GM12878 (cell line): Measurements from ENCODE around the gene ACAD11. TPM values are rescaled to one million over a fixed set of nuclear protein-coding genes. Genes with fewer than 3 reads are reported as not detected.

ENCODE experiments used
- ATAC-seq: fragments of 200-7000 bp; cut with Tn5 transposase; 3 replicates; pipeline ENCODE4 v1.9.1; 2020; ENCODE audit warnings: mild to moderate bottlenecking, moderate library complexity
- BruUV-seq: library from RNA; stranded (reverse); fragments of 400-500 nt; replicated peaks from 2 replicates; lab custom pipeline; 2021; lab: Mats Ljungman, UMichigan
- CTCF ChIA-PET: fragments of 300-600 bp; sonication (Branson Sonifier 250); formaldehyde crosslinking; extraction: SDS; loops from one replicate; lab custom pipeline; 2021; ENCODE audit warnings: inconsistent platforms; lab: Yijun Ruan, JAX
- POLR2A ChIA-PET: fragments of 350-600 bp; formaldehyde crosslinking; extraction: SDS; loops from one replicate; lab custom pipeline; 2021; ENCODE audit warnings: inconsistent platforms; lab: Charles Lee
- RAD21 ChIA-PET: fragments of 300-600 bp; sonication (Branson Sonifier 250); formaldehyde crosslinking; loops from one replicate; lab custom pipeline; 2023; ENCODE audit warnings: antibody characterized with exemption; ENCODE audit not compliant: unreplicated experiment; lab: Charles Lee
- SMC1A ChIA-PET: fragments of 300-600 bp; sonication (Branson Sonifier 250); formaldehyde crosslinking; loops from one replicate; lab custom pipeline; 2023; ENCODE audit not compliant: unreplicated experiment, uncharacterized antibody; lab: Charles Lee
- DNase-seq: peaks from one replicate; pipeline ENCODE4 v3.0.0-alpha.2; 2011; ENCODE audit warnings: low read depth, low spot score
- FAIRE-seq: peaks from 3 replicates; lab custom pipeline; 2011; peaks lifted over from hg19 to GRCh38; lab: Jason Lieb, UNC
- H2AFZ ChIP-seq: 2 replicates; pipeline ENCODE4 v1.6.0; 2011; ENCODE audit warnings: low read depth, low read length, control low read depth; ENCODE audit not compliant: control insufficient read depth
- H3K27ac ChIP-seq: 2 replicates; pipeline ENCODE4 v1.5.1; 2011; ENCODE audit warnings: control low read depth; ENCODE audit not compliant: control insufficient read depth, insufficient read depth
- H3K27me3 ChIP-seq, 2 experiments: replicated peaks in 1 of 2; 2 replicates each; pipeline versions ENCODE4 v1.6.0 to v1.6.1; 2011; ENCODE audit warnings: low read length in 1 of 2; ENCODE audit not compliant: control insufficient read depth in 2 of 2, insufficient read depth in 2 of 2
- H3K36me3 ChIP-seq, 2 experiments: 2 replicates each; pipeline ENCODE4 v1.5.1; 2011; ENCODE audit warnings: low read length in 1 of 2; ENCODE audit not compliant: control insufficient read depth in 2 of 2, insufficient read depth in 2 of 2
- H3K4me1 ChIP-seq: 2 replicates; pipeline ENCODE4 v1.6.1; 2011; ENCODE audit warnings: mild to moderate bottlenecking, low read length, moderate library complexity, mixed read lengths; ENCODE audit not compliant: control insufficient read depth, insufficient read depth
- H3K4me2 ChIP-seq: 2 replicates; pipeline ENCODE4 v1.6.0; 2011; ENCODE audit warnings: control low read depth; ENCODE audit not compliant: control insufficient read depth, insufficient read depth
- H3K4me3 ChIP-seq: fragments of 200-600 bp; sonication (generic); 2 replicates; pipeline ENCODE4 v1.5.1; 2016
- H3K79me2 ChIP-seq: 2 replicates; pipeline ENCODE4 v1.6.0; 2011; ENCODE audit warnings: low read length; ENCODE audit not compliant: control insufficient read depth, insufficient read depth
- H3K9ac ChIP-seq: 2 replicates; pipeline ENCODE4 v1.8.0; 2011; ENCODE audit warnings: low read length, control low read depth, mixed read lengths; ENCODE audit not compliant: control insufficient read depth, insufficient read depth
- H3K9me3 ChIP-seq: replicated peaks from 3 replicates; pipeline ENCODE4 v1.5.1; 2011; ENCODE audit warnings: mild to moderate bottlenecking, low read length; ENCODE audit not compliant: control insufficient read depth, insufficient read depth
- H4K20me1 ChIP-seq: 2 replicates; pipeline ENCODE4 v1.6.0; 2011; ENCODE audit not compliant: control insufficient read depth, insufficient read depth
- BRCA1 ChIP-seq: IDR thresholded peaks from 2 replicates; pipeline ENCODE4 v1.6.1; 2011; ENCODE audit warnings: low read depth, low read length, improper control_type of control experiment
- CEBPB ChIP-seq, 2 experiments: fragments of 150-350 bp in 1 of 2; IDR thresholded peaks; 2 replicates each; pipeline ENCODE4 v1.6.1; 2012 to 2014; ENCODE audit warnings: low read depth in 2 of 2, low read length in 2 of 2, borderline replicate concordance in 1 of 2, inconsistent platforms in 1 of 2
- CHD4 ChIP-seq: fragments of 200-600 bp; sonication (generic); IDR thresholded peaks from 2 replicates; pipeline ENCODE4 v1.6.1; 2016; ENCODE audit warnings: mild to moderate bottlenecking
- EGR1 ChIP-seq, 2 experiments: IDR thresholded peaks; 1 replicate in 1 of 2; 2 replicates in 1 of 2; pipeline ENCODE4 v1.6.1; 2011 to 2012; ENCODE audit warnings: low read depth in 2 of 2, low read length in 2 of 2, borderline replicate concordance in 1 of 2, mild to moderate bottlenecking in 1 of 2, moderate library complexity in 1 of 2
- ETV6 ChIP-seq, 2 experiments: fragments of 450-650 bp in 1 of 2; IDR thresholded peaks in 1 of 2; conservative IDR thresholded peaks in 1 of 2; 2 replicates each; pipeline ENCODE4 v1.6.1; 2014; ENCODE audit warnings: antibody characterized with exemption in 1 of 2, borderline replicate concordance in 1 of 2, low read depth in 1 of 2, mild to moderate bottlenecking in 1 of 2, moderate library complexity in 1 of 2
- GATAD2B ChIP-seq: fragments of 450-650 bp; conservative IDR thresholded peaks from 2 replicates; pipeline ENCODE4 v1.6.1; 2017; ENCODE audit warnings: low read depth, mild to moderate bottlenecking, moderate library complexity
- IRF4 ChIP-seq: IDR thresholded peaks from 2 replicates; pipeline ENCODE4 v1.6.1; 2011; ENCODE audit warnings: low read depth, low read length
- KDM1A ChIP-seq: fragments of 200-600 bp; sonication (generic); IDR thresholded peaks from 2 replicates; pipeline ENCODE4 v1.6.1; 2016; ENCODE audit warnings: borderline replicate concordance
- LARP7 ChIP-seq: fragments of 450-650 bp; IDR thresholded peaks from 2 replicates; pipeline ENCODE4 v1.6.1; 2017; ENCODE audit warnings: mild to moderate bottlenecking
- NBN ChIP-seq: fragments of 450-650 bp; IDR thresholded peaks from 2 replicates; pipeline ENCODE4 v1.6.1; 2016
- NR2F1 ChIP-seq: fragments of 450-650 bp; conservative IDR thresholded peaks from 2 replicates; pipeline ENCODE4 v1.6.1; 2017; ENCODE audit warnings: mild to moderate bottlenecking
- SREBF1 ChIP-seq: IDR thresholded peaks from 2 replicates; pipeline ENCODE4 v1.6.1; 2012; ENCODE audit warnings: mild to moderate bottlenecking, low read length
- YY1 ChIP-seq: IDR thresholded peaks from 2 replicates; pipeline ENCODE4 v1.6.1; 2011; ENCODE audit warnings: low read depth, mild to moderate bottlenecking, low read length
- ZBED1 ChIP-seq: IDR thresholded peaks from 2 replicates; pipeline ENCODE4 v1.6.1; 2016; ENCODE audit warnings: borderline replicate concordance
- ZZZ3 ChIP-seq: IDR thresholded peaks from 2 replicates; pipeline ENCODE4 v1.6.1; 2011; ENCODE audit warnings: low read depth; ENCODE audit not compliant: control insufficient read depth, insufficient read length
- WGBS: methylation state at CpG from one replicate; pipeline ENCODE4 v1.1.6; 2016; ENCODE audit warnings: low lambda C conversion rate; ENCODE audit not compliant: insufficient replicate concordance, insufficient coverage; ENCODE audit errors: missing lambda C conversion rate; 5-methylcytosine and 5-hydroxymethylcytosine counted together
- in situ Hi-C: fragments of 300-500 bp; cut with MboI; formaldehyde crosslinking; loops from 9 replicates; pipeline ENCODE4 v1.14.3; 2018; ENCODE audit warnings: mixed read lengths
- intact Hi-C: fragments of 100-400 bp; cut with micrococcal nuclease; formaldehyde crosslinking; loops from one replicate; pipeline ENCODE4 v1.14.2; 2022; ENCODE audit not compliant: unreplicated experiment
- polyA plus RNA-seq, 11 experiments: library from polyadenylated mRNA; depleted of rRNA in 4 of 11; unstranded in 6 of 11; stranded (reverse) in 5 of 11; fragments of >200 nt; fragmentation: Nextera tagmentation in 4 of 11; fragmentation: Illumina TruSeq in 1 of 11; extraction: Ambion mirVana in 4 of 11; extraction: Trizol in 1 of 11; gene quantifications; 1 replicate in 1 of 11; 2 replicates in 10 of 11; pipeline versions ENCODE4 v1.2.1 to v1.2.3, GENCODE V29; 2011 to 2016; ENCODE audit warnings: inconsistent platforms in 2 of 11, missing spikeins in 2 of 11, low read depth in 1 of 11
- total RNA-seq, 4 experiments: library from RNA; depleted of rRNA in 3 of 4; stranded (reverse); fragments of >200 nt in 3 of 4; fragmentation: Illumina TruSeq in 1 of 4; extraction: Trizol in 1 of 4; gene quantifications; 2 replicates each; pipeline versions ENCODE4 v1.2.1 to v1.2.3, GENCODE V29; 2013 to 2021
- TF ChIP-seq, protein P1 (sequence below): fragments of 450-650 bp; IDR thresholded peaks from 2 replicates; pipeline ENCODE4 v1.6.1; 2016; ENCODE audit warnings: mild to moderate bottlenecking
- TF ChIP-seq, protein P2 (sequence below): IDR thresholded peaks from 2 replicates; pipeline ENCODE4 v1.6.1; 2011; ENCODE audit warnings: low read depth, low read length, improper control_type of control experiment, borderline replicate concordance

Gene ACAD11
- total and polyA plus RNA-seq, 10 of the 15 experiments (the other 5 are each of a cell fraction or from before 2014, with no cell fraction given), result 2.4 to 15.9 (median 10.4) TPM

DNA sequence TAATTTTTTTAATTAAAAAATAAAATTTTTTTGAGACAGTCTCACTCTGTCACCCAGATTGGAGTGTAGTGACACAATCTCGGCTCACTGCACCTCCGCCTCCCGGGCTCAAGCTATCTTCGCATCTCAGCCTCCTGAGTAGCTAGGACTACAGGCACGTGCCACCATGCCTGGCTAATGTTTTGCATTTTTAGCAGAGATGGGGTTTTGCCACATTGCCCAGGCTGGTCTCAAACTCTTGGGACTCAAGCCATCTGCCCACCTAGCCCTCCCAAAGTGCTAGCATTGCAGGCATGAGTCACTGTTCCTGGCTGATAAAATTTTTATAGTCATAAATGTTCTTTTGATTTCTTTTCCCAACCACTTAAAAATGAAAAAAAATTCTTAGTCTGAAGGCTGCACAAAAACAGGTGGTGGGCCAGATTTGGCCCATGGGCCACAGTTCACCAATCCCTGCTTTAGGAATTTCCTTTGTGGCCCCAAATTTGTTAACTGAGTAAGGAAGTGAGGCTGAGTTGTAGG, 9.7 kb upstream of the ACAD11 start:
- Histone ChIP-seq H3K9ac (no peak overlapping the region), H3K9me3 (no peaks in the 10 kb centered on the region), H3K79me2 (peaks cover 3% of the 10 kb centered on the region), H3K27ac (no peak overlapping the region), H3K36me3 (peaks cover 0 to 20% of the 10 kb centered on the region in 2 experiments; a peak in 2 of 4 replicates), H3K4me3 (no peak overlapping the region), H3K4me2 (no peak overlapping the region), H2AFZ (no peak overlapping the region), H3K27me3 (no peaks in the 10 kb centered on the region), H3K4me1 (no peaks in the 10 kb centered on the region), H4K20me1 (no peaks in the 10 kb centered on the region)
- ATAC-seq, result no peak
- 86% methylated on average over 5 of the region's 5 CpGs for WGBS
- RAD21 ChIA-PET, result no interaction called here
- in situ Hi-C loops, result no loop called here
- POLR2A ChIA-PET, result no interaction called here
- FAIRE-seq, result no peak
- TF ChIP-seq YY1 (no peak), LARP7 (no peak), GATAD2B (no peak), CHD4 (no peak), NR2F1 (no peak)
- intact Hi-C loops, result no loop called here
- no peak for DNase-seq
- CTCF ChIA-PET, result interaction anchor here (1.2 to 4.6 kb wide), 2 partner anchors 11 to 126 kb away, joined by 3 to 22 read pairs; partner anchors contain the start of genes ACAD11 and UBA5
- BruUV-seq, result no TSS peak
- SMC1A ChIA-PET, result interaction anchor here (1.4 kb wide), 1 partner anchor 10 kb away, joined by 3 read pairs; the partner anchor contains the start of genes ACAD11 and UBA5

DNA sequence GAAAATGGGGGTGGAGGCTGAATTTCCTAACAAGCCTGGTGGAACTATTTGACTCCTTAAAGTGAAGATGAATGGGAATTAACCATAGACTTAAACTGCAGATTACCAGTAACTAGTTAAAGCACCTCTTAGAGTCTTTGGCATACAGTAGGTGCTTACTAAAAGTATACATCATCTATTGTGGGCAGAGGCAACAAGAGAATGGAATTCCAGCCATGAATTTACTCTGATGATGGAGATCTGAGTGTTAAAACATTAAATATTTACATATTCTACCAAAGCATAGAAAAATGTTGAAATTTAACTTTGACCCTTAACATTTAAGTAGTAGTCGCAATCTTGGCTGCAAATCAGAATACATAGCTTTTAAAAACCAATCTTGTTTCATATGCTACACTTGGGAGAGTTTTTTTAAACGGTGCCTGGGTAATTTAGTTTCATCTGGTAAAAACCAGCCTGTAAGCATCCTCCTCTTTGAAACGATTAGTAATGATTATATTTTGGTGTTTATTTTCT, 5.7 kb upstream of the ACAD11 start:
- in situ Hi-C loops, result no loop called here
- 99% methylated on average over 3 of the region's 3 CpGs for WGBS
- TF ChIP-seq IRF4 (no peak), ZBED1 (no peak), BRCA1 (no peak), ZZZ3 (no peak), NBN (no peak), EGR1 (IDR thresholded peaks at IDR 0.05; ENCODE audit: borderline replicate concordance in 1 of 2, low read depth in 2 of 2, low read length in 2 of 2) (no peak), KDM1A (no peak), CEBPB (IDR thresholded peaks at IDR 0.05; ENCODE audit: borderline replicate concordance in 1 of 2, low read depth in 2 of 2, low read length in 2 of 2) (no peak), ETV6 (conservative IDR thresholded peaks at IDR 0.05 in 1 of 2, IDR thresholded peaks at IDR 0.05 in 1 of 2; ENCODE audit: borderline replicate concordance in 1 of 2, low read depth in 1 of 2) (no peak), SREBF1 (no peak)
- TF ChIP-seq, protein P1, sequence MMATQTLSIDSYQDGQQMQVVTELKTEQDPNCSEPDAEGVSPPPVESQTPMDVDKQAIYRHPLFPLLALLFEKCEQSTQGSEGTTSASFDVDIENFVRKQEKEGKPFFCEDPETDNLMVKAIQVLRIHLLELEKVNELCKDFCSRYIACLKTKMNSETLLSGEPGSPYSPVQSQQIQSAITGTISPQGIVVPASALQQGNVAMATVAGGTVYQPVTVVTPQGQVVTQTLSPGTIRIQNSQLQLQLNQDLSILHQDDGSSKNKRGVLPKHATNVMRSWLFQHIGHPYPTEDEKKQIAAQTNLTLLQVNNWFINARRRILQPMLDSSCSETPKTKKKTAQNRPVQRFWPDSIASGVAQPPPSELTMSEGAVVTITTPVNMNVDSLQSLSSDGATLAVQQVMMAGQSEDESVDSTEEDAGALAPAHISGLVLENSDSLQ, result no peak
- TF ChIP-seq, protein P2, sequence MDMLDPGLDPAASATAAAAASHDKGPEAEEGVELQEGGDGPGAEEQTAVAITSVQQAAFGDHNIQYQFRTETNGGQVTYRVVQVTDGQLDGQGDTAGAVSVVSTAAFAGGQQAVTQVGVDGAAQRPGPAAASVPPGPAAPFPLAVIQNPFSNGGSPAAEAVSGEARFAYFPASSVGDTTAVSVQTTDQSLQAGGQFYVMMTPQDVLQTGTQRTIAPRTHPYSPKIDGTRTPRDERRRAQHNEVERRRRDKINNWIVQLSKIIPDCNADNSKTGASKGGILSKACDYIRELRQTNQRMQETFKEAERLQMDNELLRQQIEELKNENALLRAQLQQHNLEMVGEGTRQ, result no peak

More for the DNA sequence above, 5.7 kb upstream of the ACAD11 start:
- Histone ChIP-seq H3K4me3 (no peak overlapping the region), H3K4me1 (no peaks in the 10 kb centered on the region), H3K27ac (no peak overlapping the region), H3K9ac (no peak overlapping the region), H3K79me2 (peaks cover 43% of the 10 kb centered on the region), H3K27me3 (no peaks in the 10 kb centered on the region), H3K4me2 (no peak overlapping the region), H3K36me3 (peaks cover 0 to 9% of the 10 kb centered on the region in 2 experiments; a peak in 2 of 4 replicates), H2AFZ (no peak overlapping the region), H4K20me1 (no peaks in the 10 kb centered on the region), H3K9me3 (no peaks in the 10 kb centered on the region)
- no peak for ATAC-seq
- ChIA-PET RAD21 (interaction anchor here (0.7 kb wide), 1 partner anchor 24 kb away, joined by 3 read pairs; no protein-coding TSS in a partner anchor), CTCF (interaction anchor here (0.7 to 1.2 kb wide), 2 partner anchors 24 to 267 kb away, joined by 3 read pairs; no protein-coding TSS in a partner anchor), POLR2A (no interaction called here), SMC1A (interaction anchor here (0.9 to 1.7 kb wide), 3 partner anchors 10 to 129 kb away, joined by 3 to 5 read pairs (median 4); no protein-coding TSS in a partner anchor)
- FAIRE-seq, result no peak
- intact Hi-C loops, result no loop called here
- no TSS peak for BruUV-seq
- no peak for DNase-seq
